ENCODE data around the gene SOD2. TPM values are rescaled to one million over a fixed set of nuclear protein-coding genes. Genes with fewer than 3 reads are reported as not detected.
"Not testable (repeated sequence)": the region's sequence is repeated elsewhere in the genome, so short reads cannot be mapped to it uniquely, and the experiment has no call there.

SOD2 gene
- 178 TPM for polyA plus RNA-seq (2013, experiment 1 of 2; ENCODE audit: insufficient read length)
- 175 TPM for polyA plus RNA-seq (2013, experiment 2 of 2; ENCODE audit: insufficient read length)

GRCh38 chr6:159693128-159693893, at the start of gene SOD2:
SOD2 (minus strand) TSS chr6:159693241; CDS start chr6:159693167, 74 bp downstream.
- peak; percentile 78 for DNase-seq

GRCh38 chr6:159742165-159742564, 49.1 kb upstream of the SOD2 start:
- no peak for DNase-seq

- DNase-seq, result no peak
Observed at GRCh38 chr6:159739341-159739740, 46.3 kb upstream of the SOD2 start.

GRCh38 chr6:159736908-159737307, 43.9 kb upstream of the SOD2 start:
- DNase-seq, result no peak

- DNase-seq, result not testable (repeated sequence)
Observed at GRCh38 chr6:159733395-159733794, 40.4 kb upstream of the SOD2 start.

- not testable (repeated sequence) for DNase-seq
Observed at GRCh38 chr6:159732550-159732949, 39.5 kb upstream of the SOD2 start.

- DNase-seq, result no peak
Observed at GRCh38 chr6:159730332-159730676, 37.3 kb upstream of the SOD2 start.

- peak; percentile 10 for DNase-seq
Observed at GRCh38 chr6:159729598-159730331, 36.7 kb upstream of the SOD2 start.

- no peak for DNase-seq
Observed at GRCh38 chr6:159728531-159728964, 35.5 kb upstream of the SOD2 start.

- DNase-seq, result no peak
Observed at GRCh38 chr6:159727717-159728445, 34.8 kb upstream of the SOD2 start.

- peak; percentile 95 for DNase-seq
Observed at GRCh38 chr6:159726918-159727716, 34.1 kb upstream of the SOD2 start, which contains the start of gene WTAP. WTAP (plus strand) TSS chr6:159727506; CDS start chr6:159736266, 8,760 bp downstream.

GRCh38 chr6:159726255-159726917, 33.3 kb upstream of the SOD2 start:
- no peak for DNase-seq

GRCh38 chr6:159725208-159725607, 32.2 kb upstream of the SOD2 start:
- not testable (repeated sequence) for DNase-seq

GRCh38 chr6:159724778-159725177, 31.7 kb upstream of the SOD2 start:
- no peak for DNase-seq

- no peak for DNase-seq
Observed at GRCh38 chr6:159723259-159723658, 30.2 kb upstream of the SOD2 start.

GRCh38 chr6:159722655-159723054, 29.6 kb upstream of the SOD2 start:
- DNase-seq, result no peak

- DNase-seq, result not testable (repeated sequence)
Observed at GRCh38 chr6:159721981-159722380, 28.9 kb upstream of the SOD2 start.

GRCh38 chr6:159720708-159721107, 27.7 kb upstream of the SOD2 start:
- no peak for DNase-seq

- DNase-seq, result no peak
Observed at GRCh38 chr6:159719287-159719686, 26.2 kb upstream of the SOD2 start.

GRCh38 chr6:159718634-159719033, 25.6 kb upstream of the SOD2 start:
- no peak for DNase-seq
